Right atrium auricular region (tissue), 2 donors: ENCODE measurements around the gene GABRG3. TPM values are rescaled to one million over a fixed set of nuclear protein-coding genes. Genes with fewer than 3 reads are reported as not detected.

ENCODE experiments used
- DNase-seq: peaks from one replicate; pipeline ENCODE4 v3.0.0-alpha.2; 2019; ENCODE audit warnings: low spot score
- H3K27ac ChIP-seq, 2 donors: fragments of 200-600 bp; sonication (generic); 1 replicate in 1 of 2; 2 replicates in 1 of 2; pipeline ENCODE4 v1.5.1; 2016 to 2019
- H3K27me3 ChIP-seq, 2 donors: fragments of 200-600 bp; sonication (generic); one replicate each; pipeline versions ENCODE4 v1.5.1 to v1.6.0; 2017 to 2019
- H3K36me3 ChIP-seq: fragments of 200-600 bp; sonication (generic); one replicate; pipeline ENCODE4 v1.5.1; 2016
- H3K4me1 ChIP-seq, 2 donors: fragments of 200-600 bp; sonication (generic); one replicate each; pipeline versions ENCODE4 v1.5.1 to v1.6.0; 2017 to 2019
- H3K4me3 ChIP-seq, 2 donors: fragments of 200-600 bp; sonication (generic); 1 replicate in 1 of 2; 2 replicates in 1 of 2; pipeline ENCODE4 v1.5.1; 2017 to 2019; ENCODE audit warnings: mild to moderate bottlenecking in 1 of 2, moderate library complexity in 1 of 2
- H3K9me3 ChIP-seq, 2 donors: fragments of 200-600 bp; sonication (generic); one replicate each; pipeline ENCODE4 v1.5.1; 2019
- total RNA-seq, 2 donors: library from RNA; depleted of rRNA; stranded (reverse); fragments of >200 nt; gene quantifications; one replicate each; pipeline ENCODE4 v1.1.0, GENCODE V29; 2016
- TF ChIP-seq, protein P1 (sequence below), 2 donors: fragments of 200-600 bp; sonication (generic); IDR thresholded peaks; one replicate each; pipeline ENCODE4 v1.5.1; 2019; ENCODE audit warnings: antibody characterized with exemption in 2 of 2

Gene GABRG3
- total RNA-seq, 2 donors from 2014 or later: not detected

- Histone ChIP-seq H3K36me3 (no peaks in the 10 kb centered on the region), H3K27me3 (no peaks in the 10 kb centered on the region), H3K4me1 (no peaks in the 10 kb centered on the region), H3K27ac (no peak overlapping the region), H3K4me3 (no peak overlapping the region), H3K9me3 (no peaks in the 10 kb centered on the region)
- TF ChIP-seq, protein P1, sequence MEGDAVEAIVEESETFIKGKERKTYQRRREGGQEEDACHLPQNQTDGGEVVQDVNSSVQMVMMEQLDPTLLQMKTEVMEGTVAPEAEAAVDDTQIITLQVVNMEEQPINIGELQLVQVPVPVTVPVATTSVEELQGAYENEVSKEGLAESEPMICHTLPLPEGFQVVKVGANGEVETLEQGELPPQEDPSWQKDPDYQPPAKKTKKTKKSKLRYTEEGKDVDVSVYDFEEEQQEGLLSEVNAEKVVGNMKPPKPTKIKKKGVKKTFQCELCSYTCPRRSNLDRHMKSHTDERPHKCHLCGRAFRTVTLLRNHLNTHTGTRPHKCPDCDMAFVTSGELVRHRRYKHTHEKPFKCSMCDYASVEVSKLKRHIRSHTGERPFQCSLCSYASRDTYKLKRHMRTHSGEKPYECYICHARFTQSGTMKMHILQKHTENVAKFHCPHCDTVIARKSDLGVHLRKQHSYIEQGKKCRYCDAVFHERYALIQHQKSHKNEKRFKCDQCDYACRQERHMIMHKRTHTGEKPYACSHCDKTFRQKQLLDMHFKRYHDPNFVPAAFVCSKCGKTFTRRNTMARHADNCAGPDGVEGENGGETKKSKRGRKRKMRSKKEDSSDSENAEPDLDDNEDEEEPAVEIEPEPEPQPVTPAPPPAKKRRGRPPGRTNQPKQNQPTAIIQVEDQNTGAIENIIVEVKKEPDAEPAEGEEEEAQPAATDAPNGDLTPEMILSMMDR (IDR thresholded peaks at IDR 0.05): no peak
- no peak for DNase-seq
These were observed 603.0 kb downstream of the GABRG3 start for GRCh38 chr15:27573805-27574485.

- no peaks in the 10 kb centered on the region for H3K9me3 ChIP-seq
- no peak for DNase-seq
- no peaks in the 10 kb centered on the region for H3K36me3 ChIP-seq
- TF ChIP-seq, protein P1 (IDR thresholded peaks at IDR 0.05): no peak
- H3K27ac ChIP-seq: no peak overlapping the region
- no peaks in the 10 kb centered on the region for H3K4me1 ChIP-seq
- no peak overlapping the region for H3K4me3 ChIP-seq
- no peaks in the 10 kb centered on the region for H3K27me3 ChIP-seq
These were observed 603.6 kb downstream of the GABRG3 start for GRCh38 chr15:27574541-27575054.

DNA sequence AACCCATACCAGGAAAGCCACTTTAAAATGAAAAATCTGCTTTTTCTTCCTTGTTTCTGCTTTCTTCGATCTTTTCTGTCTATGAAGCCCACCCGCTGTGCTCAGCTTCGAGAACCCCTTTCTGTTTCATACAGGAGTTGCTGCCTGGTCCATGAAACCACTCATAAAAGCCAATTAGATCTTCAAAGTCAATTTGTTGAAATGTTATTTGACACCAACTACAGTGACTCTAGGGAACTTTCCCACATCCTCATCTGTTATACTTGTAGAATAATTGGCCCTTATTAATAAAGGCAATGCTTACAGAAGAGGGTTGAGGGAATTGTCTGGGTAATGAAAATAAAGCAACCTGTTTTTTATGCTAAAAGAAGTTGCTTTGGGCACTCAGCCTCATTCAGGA, 604.5 kb downstream of the GABRG3 start:
- Histone ChIP-seq H3K9me3 (no peaks in the 10 kb centered on the region), H3K4me3 (no peak overlapping the region)
- no peak for DNase-seq

GRCh38 chr15:27576576-27576975, 605.6 kb downstream of the GABRG3 start:
- H3K27ac ChIP-seq: no peak overlapping the region
- DNase-seq: no peak
- no peaks in the 10 kb centered on the region for H3K4me1 ChIP-seq
- H3K36me3 ChIP-seq: no peaks in the 10 kb centered on the region
- no peak overlapping the region for H3K4me3 ChIP-seq
- no peaks in the 10 kb centered on the region for H3K9me3 ChIP-seq
- H3K27me3 ChIP-seq: no peaks in the 10 kb centered on the region
- TF ChIP-seq, protein P1 (IDR thresholded peaks at IDR 0.05): no peak

More for the DNA sequence above, 604.5 kb downstream of the GABRG3 start:
- H3K4me1 ChIP-seq: no peaks in the 10 kb centered on the region
- TF ChIP-seq, protein P1 (IDR thresholded peaks at IDR 0.05): no peak
- no peaks in the 10 kb centered on the region for H3K27me3 ChIP-seq
- no peak overlapping the region for H3K27ac ChIP-seq
- no peaks in the 10 kb centered on the region for H3K36me3 ChIP-seq

GRCh38 chr15:27579738-27580137, 608.8 kb downstream of the GABRG3 start:
- TF ChIP-seq, protein P1 (IDR thresholded peaks at IDR 0.05): no peak
- DNase-seq: no peak
- no peaks in the 10 kb centered on the region for H3K27me3 ChIP-seq

More at GRCh38 chr15:27579738-27580137, 608.8 kb downstream of the GABRG3 start:
- Histone ChIP-seq H3K9me3 (no peaks in the 10 kb centered on the region), H3K36me3 (no peaks in the 10 kb centered on the region), H3K4me1 (no peaks in the 10 kb centered on the region), H3K4me3 (no peak overlapping the region), H3K27ac (no peak overlapping the region)
